GM12891 (cell line): ENCODE results near the gene NUDCD3.

Source experiments
- PAX5 ChIP-seq: IDR thresholded peaks from 2 replicates; pipeline ENCODE4 v1.6.1; 2011; ENCODE audit warnings: low read length, moderate library complexity, mild to moderate bottlenecking; ENCODE audit not compliant: insufficient read depth, severe bottlenecking
- POLR2A ChIP-seq: IDR thresholded peaks from 2 replicates; pipeline ENCODE4 v1.6.1; 2011; ENCODE audit warnings: low read depth, low read length, control low read depth
- POLR2AphosphoS5 ChIP-seq: IDR thresholded peaks from 2 replicates; pipeline ENCODE4 v1.6.1; 2011; ENCODE audit warnings: low read depth, low read length, control low read depth
- SPI1 ChIP-seq: IDR thresholded peaks from 2 replicates; pipeline ENCODE4 v1.6.1; 2011; ENCODE audit warnings: low read depth, low read length, control low read depth
- TAF1 ChIP-seq: IDR thresholded peaks from 2 replicates; pipeline ENCODE4 v1.6.1; 2011; ENCODE audit warnings: low read depth, low read length, control low read depth

DNA sequence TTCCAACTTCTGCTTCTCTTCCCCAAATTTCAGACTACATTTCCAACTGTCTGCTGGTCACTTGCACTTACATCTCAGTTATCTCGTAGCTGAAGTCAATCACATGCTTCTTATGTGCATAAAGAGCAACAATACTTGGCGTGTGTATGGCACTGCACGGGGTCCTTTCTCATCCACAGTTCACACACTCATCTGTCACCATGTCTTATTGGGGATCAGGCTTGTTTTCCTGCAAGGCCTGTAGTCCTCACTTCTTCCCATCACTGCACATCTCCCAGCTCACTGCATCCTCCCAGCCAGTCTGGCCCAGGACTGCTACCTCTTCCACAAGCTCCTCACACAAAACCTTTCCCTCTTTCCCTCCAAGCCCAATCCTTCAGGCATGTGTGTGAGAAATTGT, 35.3 kb downstream of the NUDCD3 start:
- TF ChIP-seq SPI1 (no peak), POLR2A (no peak), POLR2AphosphoS5 (no peak), TAF1 (no peak), PAX5 (no peak)
